Central memory CD8-positive, alpha-beta T cell (primary cell): ENCODE data around the gene GRIN2C.
"Not testable (repeated sequence)": the region's sequence is repeated elsewhere in the genome, so short reads cannot be mapped to it uniquely, and the experiment has no call there.

ENCODE experiments used
- ATAC-seq: fragments of 150-1000 bp; cut with Tn5 transposase; replicated peaks from 2 replicates; pipeline ENCODE4 v1.10.0; 2022; ENCODE audit warnings: mild to moderate bottlenecking, moderate FRiP score, moderate number of reproducible peaks; ENCODE audit not compliant: poor library complexity, severe bottlenecking; ENCODE audit errors: extremely low read depth
- DNase-seq, 2 donors: peaks; one replicate each; pipeline ENCODE4 v3.0.0; 2021; ENCODE audit warnings: low spot score in 2 of 2
- H3K27ac Mint-ChIP-seq: one replicate; pipeline ENCODE4 v1.8.0; 2022; ENCODE audit warnings: low read depth, mild to moderate bottlenecking, moderate library complexity, mixed read lengths
- H3K27me3 Mint-ChIP-seq: one replicate; pipeline ENCODE4 v1.8.0; 2022; ENCODE audit warnings: mixed read lengths
- H3K36me3 Mint-ChIP-seq: one replicate; pipeline ENCODE4 v1.8.0; 2022; ENCODE audit warnings: mild to moderate bottlenecking, moderate library complexity, mixed read lengths; ENCODE audit not compliant: insufficient read depth
- H3K4me1 Mint-ChIP-seq: one replicate; pipeline ENCODE4 v1.8.0; 2022; ENCODE audit warnings: mixed read lengths
- H3K4me3 Mint-ChIP-seq: one replicate; pipeline ENCODE4 v1.8.0; 2022; ENCODE audit warnings: mild to moderate bottlenecking, moderate library complexity, mixed read lengths
- H3K9me3 Mint-ChIP-seq: one replicate; pipeline ENCODE4 v1.8.0; 2022; ENCODE audit warnings: mixed read lengths

Gene GRIN2C

GRCh38 chr17:74875155-74875976 is 15.7 kb upstream of the GRIN2C start:
- Mint-ChIP-seq H3K36me3 (peaks cover 8% of the 10 kb centered on the region), H3K4me1 (peaks cover 25% of the 10 kb centered on the region), H3K27me3 (no peaks in the 10 kb centered on the region), H3K9me3 (no peaks in the 10 kb centered on the region), H3K27ac (no peak overlapping the region), H3K4me3 (no peak overlapping the region)
- DNase-seq (no peak), ATAC-seq (no peak)

DNA sequence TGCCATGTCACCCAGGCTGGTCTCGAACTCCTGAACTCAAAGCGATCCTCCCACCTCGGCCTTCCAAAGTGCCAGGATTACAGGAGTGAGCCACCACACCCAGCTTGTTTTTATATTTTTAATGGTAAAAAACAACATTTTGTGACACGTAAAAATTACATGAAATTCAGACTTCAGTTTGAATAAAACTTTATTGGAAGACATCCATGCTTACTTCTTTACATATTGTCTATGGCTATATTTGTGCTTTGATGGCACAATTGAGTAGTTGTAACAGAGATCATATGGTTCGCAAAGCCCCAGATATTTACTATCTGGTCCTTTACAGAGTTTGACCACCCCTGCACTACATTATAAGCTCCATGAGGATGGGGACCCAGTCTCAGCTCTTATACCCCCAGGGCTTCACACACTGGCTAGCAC is 14.9 kb upstream of the GRIN2C start:
- Mint-ChIP-seq H3K4me1 (peaks cover 26% of the 10 kb centered on the region), H3K4me3 (no peak overlapping the region), H3K27ac (peak overlapping the region; percentile 98), H3K27me3 (no peaks in the 10 kb centered on the region), H3K36me3 (peaks cover 8% of the 10 kb centered on the region), H3K9me3 (no peaks in the 10 kb centered on the region)
- ATAC-seq (no peak), DNase-seq (no peak)

DNA sequence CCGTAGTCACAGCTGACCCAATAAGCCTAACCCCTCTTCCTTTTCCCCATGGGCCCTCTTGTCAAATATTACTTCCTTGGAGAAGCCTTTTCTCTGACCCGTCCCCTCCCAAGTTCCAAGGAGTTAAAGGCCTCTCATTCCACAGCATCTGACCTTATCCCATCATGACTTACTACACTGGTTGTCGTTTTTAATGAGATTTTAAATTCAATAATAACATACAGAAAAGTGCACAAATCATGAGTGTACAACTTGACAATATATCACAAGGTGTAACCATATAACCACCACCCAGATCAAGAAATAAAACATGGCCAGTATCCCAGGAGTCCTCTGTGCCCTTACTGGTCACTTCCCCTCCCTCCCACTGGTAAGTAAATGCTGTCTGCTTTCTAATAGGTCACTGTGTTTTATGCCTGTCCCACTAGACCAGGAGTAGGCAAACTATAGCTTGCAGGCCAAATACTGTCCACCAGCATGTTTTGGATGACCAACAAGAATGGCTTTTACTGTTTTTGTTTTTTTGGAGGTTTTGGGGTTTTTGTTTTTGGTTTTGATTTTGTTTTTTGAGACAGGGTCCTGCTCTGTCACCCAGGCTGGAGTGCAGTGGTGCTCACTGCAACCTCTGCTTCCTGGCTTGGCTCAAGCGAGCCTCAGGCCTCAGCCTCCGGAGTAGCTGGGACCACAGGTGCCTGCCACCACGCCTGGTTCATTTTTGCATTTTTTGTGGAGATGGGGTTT is 14.4 kb upstream of the GRIN2C start:
- no peaks in the 10 kb centered on the region for H3K9me3 Mint-ChIP-seq
- peaks cover 26% of the 10 kb centered on the region for H3K4me1 Mint-ChIP-seq
- H3K4me3 Mint-ChIP-seq: peak overlapping the region; percentile 77
- H3K27me3 Mint-ChIP-seq: no peaks in the 10 kb centered on the region
- ATAC-seq (no peak), DNase-seq (no peak)
- H3K27ac Mint-ChIP-seq: peak overlapping the region; percentile 98
- H3K36me3 Mint-ChIP-seq: peaks cover 8% of the 10 kb centered on the region

DNA sequence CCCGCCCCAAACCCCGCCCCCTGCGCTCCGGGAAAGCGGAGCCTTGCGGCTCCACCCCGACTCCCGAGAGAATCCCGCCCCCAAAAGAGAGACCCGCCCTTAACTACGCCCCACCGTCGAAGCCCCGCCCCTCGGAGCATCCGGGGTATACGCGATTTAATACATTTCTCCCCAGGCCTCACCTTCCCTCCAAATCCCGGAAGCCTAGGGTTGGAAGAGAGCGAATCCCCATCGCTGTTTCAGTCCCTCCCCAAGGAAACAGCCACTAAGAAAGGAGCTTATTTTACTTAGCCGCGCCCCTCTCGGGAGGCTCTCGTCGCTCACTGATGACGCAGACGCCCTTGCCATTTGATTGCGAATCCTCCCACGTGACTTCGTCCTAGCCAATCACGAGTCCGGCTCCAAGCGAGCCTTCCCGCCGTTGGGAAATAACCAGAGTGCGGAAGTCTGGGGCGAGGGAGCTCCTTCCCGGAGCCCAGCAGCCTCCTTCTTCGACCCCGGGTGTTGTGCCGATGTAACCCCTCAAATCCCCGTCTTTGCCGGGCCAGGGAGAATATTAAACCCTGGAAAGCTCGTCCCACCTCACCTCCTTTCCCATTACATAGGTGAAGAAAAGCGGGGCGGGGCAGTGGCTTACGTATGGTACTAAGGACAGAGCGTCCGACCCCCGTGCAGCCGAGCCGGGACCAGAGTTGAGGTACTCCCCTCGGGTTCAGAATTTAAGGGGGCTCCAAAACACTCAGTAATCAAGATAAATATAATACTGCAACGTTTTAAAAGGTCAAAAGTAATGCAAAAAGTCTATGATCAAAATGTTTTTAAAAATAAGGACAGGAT is 13.6 kb upstream of the GRIN2C start:
- Mint-ChIP-seq H3K27ac (peak overlapping the region; percentile 98), H3K4me3 (peak overlapping the region; percentile 77), H3K36me3 (peaks cover 8% of the 10 kb centered on the region), H3K4me1 (peaks cover 26% of the 10 kb centered on the region), H3K9me3 (no peaks in the 10 kb centered on the region), H3K27me3 (no peaks in the 10 kb centered on the region)
- peak; percentile 98 for ATAC-seq
- DNase-seq: peak; percentile 98 to 99

GRCh38 chr17:74872313-74873036 is 12.8 kb upstream of the GRIN2C start, which contains the start of gene FDXR:
Gene FDXR, minus strand, starts transcription at chr17:74872994. Its CDS starts 50 bp downstream, at chr17:74872944.
- ATAC-seq (peak; percentile 4), DNase-seq (no peak)
- H3K4me3 Mint-ChIP-seq: peak within 1 kb of the TSS; percentile 77
- peak within 1 kb of the TSS; percentile 98 for H3K27ac Mint-ChIP-seq
- no peaks in the 10 kb centered on the region for H3K27me3 Mint-ChIP-seq
- H3K36me3 Mint-ChIP-seq: peaks cover 6% of the 10 kb centered on the region
- no peaks in the 10 kb centered on the region for H3K9me3 Mint-ChIP-seq
- peaks cover 26% of the 10 kb centered on the region for H3K4me1 Mint-ChIP-seq

DNA sequence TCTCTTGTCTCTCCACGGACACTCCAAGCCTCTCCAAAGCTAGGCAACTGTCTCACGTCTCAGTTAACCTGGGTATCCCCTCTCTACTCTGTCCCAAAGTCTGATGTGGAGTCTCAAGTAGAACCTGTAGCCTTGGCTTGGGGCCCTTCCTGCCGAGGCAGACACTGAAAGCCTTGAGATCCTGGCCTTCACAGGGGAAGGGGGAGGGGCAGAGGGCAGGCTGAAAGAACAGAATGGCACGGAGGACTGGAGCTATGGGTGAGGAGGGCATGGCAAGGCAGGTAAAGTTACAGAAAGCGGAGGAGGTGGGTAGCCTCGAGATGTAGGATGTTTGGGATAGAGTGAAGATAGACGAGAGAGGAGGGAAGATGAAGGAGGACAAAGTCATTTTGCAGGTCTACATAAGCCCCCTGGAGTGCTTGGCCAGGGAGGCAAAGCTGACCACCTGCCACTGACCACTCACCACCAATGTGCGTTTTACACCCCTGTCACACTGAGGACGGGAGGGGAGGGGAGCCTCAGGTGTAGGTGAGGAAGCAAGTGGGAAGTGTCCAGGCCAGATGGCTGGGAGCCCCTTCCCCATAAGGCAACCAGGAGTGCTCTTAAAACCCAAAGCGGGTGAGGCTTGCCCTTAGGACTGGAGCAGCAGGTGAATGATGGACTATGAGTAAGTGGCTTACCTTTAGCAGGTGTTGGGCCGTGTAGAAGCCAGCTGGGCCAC is 11.8 kb upstream of the GRIN2C start:
- Mint-ChIP-seq H3K27ac (no peak overlapping the region), H3K4me1 (peaks cover 26% of the 10 kb centered on the region), H3K9me3 (no peaks in the 10 kb centered on the region), H3K4me3 (peak overlapping the region; percentile 77), H3K27me3 (no peaks in the 10 kb centered on the region), H3K36me3 (peaks cover 6% of the 10 kb centered on the region)
- ATAC-seq: no peak
- DNase-seq: no peak

DNA sequence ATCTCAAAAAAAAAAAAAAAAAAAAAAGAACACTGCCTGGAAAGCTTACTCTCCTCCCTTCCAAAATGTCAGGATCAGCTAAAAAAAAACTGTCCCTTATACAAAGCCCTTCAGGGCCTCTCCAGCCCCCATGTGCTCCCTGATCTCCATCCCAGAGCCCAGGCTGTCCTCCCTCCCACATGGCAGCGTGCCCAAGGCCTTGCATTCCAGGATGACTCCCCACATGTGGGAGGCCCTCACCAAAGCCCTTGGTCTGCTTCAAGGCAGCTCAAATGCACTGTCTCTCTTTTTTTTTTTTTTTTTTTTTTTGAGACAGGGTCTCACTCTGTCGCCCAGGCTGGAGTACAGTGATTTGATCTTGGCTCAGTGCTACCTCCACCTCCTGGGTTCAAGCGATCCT is 10.8 kb upstream of the GRIN2C start:
- ATAC-seq (no peak), DNase-seq (no peak)
- Mint-ChIP-seq H3K9me3 (no peaks in the 10 kb centered on the region), H3K27me3 (no peaks in the 10 kb centered on the region), H3K4me1 (peaks cover 26% of the 10 kb centered on the region), H3K27ac (no peak overlapping the region), H3K36me3 (peaks cover 6% of the 10 kb centered on the region), H3K4me3 (no peak overlapping the region)

- not testable (repeated sequence) for H3K4me3 Mint-ChIP-seq, ATAC-seq, H3K27ac Mint-ChIP-seq, DNase-seq, H3K9me3 Mint-ChIP-seq, H3K27me3 Mint-ChIP-seq, H3K36me3 Mint-ChIP-seq
- H3K4me1 Mint-ChIP-seq: peaks cover 28% of the 10 kb centered on the region
These were observed 10.3 kb upstream of the GRIN2C start for GRCh38 chr17:74870028-74870427.

GRCh38 chr17:74868908-74869255 is 9.2 kb upstream of the GRIN2C start:
- H3K4me1 Mint-ChIP-seq: peaks cover 30% of the 10 kb centered on the region
- no peak overlapping the region for H3K27ac Mint-ChIP-seq
- DNase-seq: no peak
- H3K9me3 Mint-ChIP-seq: no peaks in the 10 kb centered on the region
- no peaks in the 10 kb centered on the region for H3K27me3 Mint-ChIP-seq
- ATAC-seq: no peak
- H3K4me3 Mint-ChIP-seq: no peak overlapping the region
- peaks cover 9% of the 10 kb centered on the region for H3K36me3 Mint-ChIP-seq

DNA sequence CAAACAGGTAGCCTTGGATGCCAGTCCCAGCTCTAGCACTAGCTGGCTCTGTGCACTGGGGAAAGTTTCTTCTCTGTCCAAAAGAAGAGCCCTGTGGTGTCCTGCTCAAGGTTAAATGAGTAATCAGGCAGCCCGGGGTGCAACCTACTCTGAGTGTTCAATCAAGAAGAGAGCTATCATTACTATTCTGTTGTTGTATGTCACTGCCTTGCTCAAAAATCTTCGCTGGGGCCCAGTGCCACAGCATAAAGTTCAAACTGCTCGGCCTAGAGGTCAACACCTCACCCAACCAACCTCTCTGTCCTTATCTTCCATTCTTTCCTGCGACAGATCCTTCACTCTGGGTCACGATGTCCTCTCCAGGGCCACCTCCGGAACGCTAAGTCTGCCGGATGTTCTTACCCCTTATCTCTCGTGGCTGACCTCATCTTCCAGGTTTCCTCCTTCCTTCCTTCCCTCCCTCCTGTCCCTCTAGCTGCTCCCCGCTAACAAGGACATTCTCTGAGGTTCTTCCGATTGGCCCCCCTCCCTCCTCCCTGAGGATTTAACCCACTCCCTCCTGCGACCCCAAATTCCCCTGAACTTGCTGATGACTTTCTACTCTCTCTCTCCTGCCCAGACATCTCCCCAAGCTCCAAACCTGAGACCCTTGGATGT is 8.7 kb upstream of the GRIN2C start:
- H3K27me3 Mint-ChIP-seq: no peaks in the 10 kb centered on the region
- ATAC-seq (no peak), DNase-seq (no peak)
- H3K27ac Mint-ChIP-seq: no peak overlapping the region
- no peaks in the 10 kb centered on the region for H3K9me3 Mint-ChIP-seq
- H3K4me3 Mint-ChIP-seq: no peak overlapping the region
- peaks cover 27% of the 10 kb centered on the region for H3K4me1 Mint-ChIP-seq
- H3K36me3 Mint-ChIP-seq: peaks cover 9% of the 10 kb centered on the region

DNA sequence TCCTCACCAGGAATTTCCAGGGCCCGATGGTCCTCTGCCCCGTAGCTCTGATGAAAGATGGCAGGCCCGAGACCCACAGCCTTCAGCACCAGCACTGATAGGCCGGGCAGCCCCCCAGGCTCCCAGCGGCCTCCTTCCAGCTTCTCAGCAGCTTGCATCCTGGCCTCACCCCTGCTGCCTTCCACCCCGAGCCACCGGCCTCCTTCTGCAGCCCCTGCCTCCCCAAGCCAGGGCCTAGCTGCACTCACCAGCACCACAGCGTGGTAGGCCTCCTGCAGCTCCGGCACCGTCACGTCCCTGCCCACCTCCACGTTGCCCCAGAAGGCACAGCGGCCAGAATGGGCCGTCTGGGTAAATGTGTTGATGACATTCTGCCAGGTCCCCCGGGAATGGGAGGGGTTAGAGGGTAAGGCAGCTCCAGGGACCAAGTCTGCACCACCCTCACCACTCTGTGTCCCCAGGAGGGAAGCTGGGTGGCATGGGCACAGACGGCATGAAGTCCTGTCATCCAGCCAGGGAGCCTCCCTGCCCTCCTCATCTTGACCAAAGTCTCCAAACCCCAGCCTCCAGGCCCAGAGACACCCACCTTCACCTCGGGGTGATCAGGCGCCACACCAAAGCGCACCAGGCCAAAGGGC is 6.6 kb upstream of the GRIN2C start:
- peaks cover 14% of the 10 kb centered on the region for H3K4me1 Mint-ChIP-seq
- ATAC-seq: no peak
- peaks cover 5% of the 10 kb centered on the region for H3K36me3 Mint-ChIP-seq
- no peak overlapping the region for H3K4me3 Mint-ChIP-seq
- no peak for DNase-seq
- no peak overlapping the region for H3K27ac Mint-ChIP-seq
- no peaks in the 10 kb centered on the region for H3K9me3 Mint-ChIP-seq
- no peaks in the 10 kb centered on the region for H3K27me3 Mint-ChIP-seq
